ENCODE data around the gene CDC25B.

CDC25B gene
- long read RNA-seq, donor 1 = 0 reads
- long read RNA-seq, donor 2, partial matches to known transcripts = 0 of 3 reads
- long read RNA-seq, donor 2, other reads (novel, unspliced or antisense) = 0 of 3 reads
- long read RNA-seq, donor 3, partial matches to known transcripts = 0 of 4 reads
- long read RNA-seq, donor 3, other reads (novel, unspliced or antisense) = 0 of 4 reads
- long read RNA-seq, donor 4, partial matches to known transcripts = 16 of 17 reads
- long read RNA-seq, donor 4, other reads (novel, unspliced or antisense) = 0 of 17 reads
- long read RNA-seq, donor 5, partial matches to known transcripts = 0 of 2 reads
- long read RNA-seq, donor 5, other reads (novel, unspliced or antisense) = 0 of 2 reads
- long read RNA-seq, donor 6, partial matches to known transcripts = 0 of 2 reads
- long read RNA-seq, donor 6, other reads (novel, unspliced or antisense) = 0 of 2 reads
- long read RNA-seq, donor 7, partial matches to known transcripts = 24 of 29 reads
- long read RNA-seq, donor 7, other reads (novel, unspliced or antisense) = 0 of 29 reads
- long read RNA-seq, donor 8, transcript CDC25B-201 (16 exons, 3,597 nt) = major isoform, 5 of 6 reads
- long read RNA-seq, donor 8, partial matches to known transcripts = 0 of 6 reads
- long read RNA-seq, donor 8, other reads (novel, unspliced or antisense) = 0 of 6 reads

GRCh38 chr20:3795511-3796468 lies at the start of gene CDC25B:
Gene CDC25B (plus strand): TSS chr20:3796310. CDS start chr20:3796532, 222 bp downstream.
- peak; percentile 92 for DNase-seq

GRCh38 chr20:3747471-3747870 lies 48.6 kb upstream of the CDC25B start:
- DNase-seq = no peak

- no peak for DNase-seq
Measured at GRCh38 chr20:3748073-3748472, 48.0 kb upstream of the CDC25B start.

DNA sequence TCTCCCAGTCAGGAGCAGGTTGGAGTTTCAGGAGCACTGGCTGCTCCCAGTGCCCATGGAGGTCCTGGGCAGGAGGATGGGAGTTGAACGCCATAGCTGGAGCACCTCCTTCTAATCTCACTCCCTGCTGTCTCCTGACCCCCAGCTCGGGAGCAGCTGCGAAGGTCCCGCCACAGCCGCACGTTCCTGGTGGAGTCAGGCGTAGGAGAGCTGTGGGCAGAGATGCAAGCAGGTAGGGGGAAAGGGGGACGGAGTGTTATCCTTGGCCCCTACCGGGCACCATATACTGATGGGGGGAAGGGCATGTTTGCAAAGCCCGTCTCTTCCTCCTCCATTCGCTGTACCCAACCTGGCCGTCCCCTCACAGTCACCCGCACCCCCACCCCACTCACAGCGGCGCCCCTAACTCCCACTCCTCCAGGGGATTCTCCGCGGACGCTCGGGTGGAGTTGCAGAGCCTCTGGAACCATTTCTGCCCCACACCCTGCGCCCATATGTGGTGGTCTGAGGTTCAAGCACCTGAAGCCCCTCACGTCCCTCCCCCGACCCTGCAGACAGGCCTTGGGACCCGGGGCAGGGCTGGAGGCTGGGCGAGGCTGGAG lies 46.9 kb upstream of the CDC25B start:
- DNase-seq = no peak

DNA sequence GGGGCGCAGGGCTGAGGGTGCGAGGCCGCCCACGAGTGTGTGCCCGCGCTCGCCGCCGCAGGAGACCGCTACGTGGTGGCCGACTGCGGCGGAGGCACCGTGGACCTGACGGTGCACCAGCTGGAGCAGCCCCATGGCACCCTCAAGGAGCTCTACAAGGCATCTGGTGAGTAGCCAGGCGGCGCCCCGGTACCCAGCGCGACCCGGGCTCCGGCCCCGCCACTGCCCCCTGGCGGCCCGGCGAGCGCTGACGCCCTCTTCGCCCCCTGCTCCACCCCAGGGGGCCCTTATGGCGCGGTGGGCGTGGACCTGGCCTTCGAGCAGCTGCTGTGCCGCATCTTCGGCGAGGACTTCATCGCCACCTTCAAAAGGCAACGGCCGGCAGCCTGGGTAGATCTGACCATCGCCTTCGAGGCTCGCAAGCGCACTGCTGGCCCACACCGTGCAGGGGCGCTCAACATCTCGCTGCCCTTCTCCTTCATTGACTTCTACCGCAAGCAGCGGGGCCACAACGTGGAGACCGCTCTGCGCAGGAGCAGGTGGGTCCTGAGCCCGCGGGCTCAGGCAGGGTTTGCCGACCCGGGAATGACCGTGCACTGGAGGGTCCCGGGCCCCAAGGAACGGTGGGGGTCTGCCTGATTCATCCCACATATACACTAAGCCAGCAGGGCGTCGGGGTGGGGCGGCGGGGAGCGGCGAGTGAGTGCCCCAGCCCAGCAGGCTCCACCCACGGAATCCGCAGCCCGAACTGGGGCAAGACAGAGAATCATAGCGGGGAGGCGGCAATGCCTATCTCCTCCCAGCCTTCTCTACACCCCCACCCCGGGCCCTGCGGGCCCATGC lies 46.2 kb upstream of the CDC25B start:
- peak; percentile 63 for DNase-seq

- DNase-seq = no peak
Measured at GRCh38 chr20:3751305-3751674, 44.8 kb upstream of the CDC25B start.

DNA sequence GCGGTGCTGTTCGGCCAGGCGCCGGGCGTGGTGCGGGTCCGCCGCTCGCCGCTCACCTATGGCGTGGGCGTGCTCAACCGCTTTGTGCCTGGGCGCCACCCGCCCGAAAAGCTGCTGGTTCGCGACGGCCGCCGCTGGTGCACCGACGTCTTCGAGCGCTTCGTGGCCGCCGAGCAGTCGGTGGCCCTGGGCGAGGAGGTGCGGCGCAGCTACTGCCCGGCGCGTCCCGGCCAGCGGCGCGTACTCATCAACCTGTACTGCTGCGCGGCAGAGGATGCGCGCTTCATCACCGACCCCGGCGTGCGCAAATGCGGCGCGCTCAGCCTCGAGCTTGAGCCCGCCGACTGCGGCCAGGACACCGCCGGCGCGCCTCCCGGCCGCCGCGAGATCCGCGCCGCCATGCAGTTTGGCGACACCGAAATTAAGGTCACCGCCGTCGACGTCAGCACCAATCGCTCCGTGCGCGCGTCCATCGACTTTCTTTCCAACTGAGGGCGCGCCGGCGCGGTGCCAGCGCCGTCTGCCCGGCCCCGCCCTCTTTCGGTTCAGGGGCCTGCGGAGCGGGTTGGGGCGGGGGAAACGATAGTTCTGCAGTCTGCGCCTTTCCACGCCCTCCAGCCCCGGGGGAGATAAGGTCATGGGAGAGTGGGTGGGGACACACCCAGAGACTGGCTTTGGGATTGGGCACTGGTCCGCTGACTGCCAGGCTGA lies 44.3 kb upstream of the CDC25B start:
- DNase-seq = peak; percentile 67

GRCh38 chr20:3752386-3752759 lies 43.7 kb upstream of the CDC25B start:
- DNase-seq = no peak

DNA sequence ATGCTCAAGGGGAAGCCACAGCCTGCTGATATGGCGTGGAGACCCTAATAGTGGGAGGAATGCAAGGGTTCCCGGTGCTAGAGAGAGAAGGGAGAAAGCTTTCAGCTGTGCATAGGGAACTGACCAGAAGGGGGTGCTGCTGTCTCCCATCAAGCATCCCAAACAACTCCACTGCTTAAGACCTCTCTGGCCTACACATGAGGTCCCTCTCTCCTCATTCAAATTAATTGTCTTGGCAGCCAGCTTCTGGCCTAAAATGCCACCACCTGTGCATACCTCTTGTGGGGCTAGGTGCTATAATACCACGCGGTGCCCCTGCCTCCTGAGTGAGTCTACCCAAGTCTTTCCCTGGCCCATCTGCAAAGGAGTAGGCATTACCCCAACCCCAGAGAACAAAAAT lies 43.0 kb upstream of the CDC25B start:
- no peak for DNase-seq

GRCh38 chr20:3753501-3754275 lies 42.4 kb upstream of the CDC25B start:
- no peak for DNase-seq

DNA sequence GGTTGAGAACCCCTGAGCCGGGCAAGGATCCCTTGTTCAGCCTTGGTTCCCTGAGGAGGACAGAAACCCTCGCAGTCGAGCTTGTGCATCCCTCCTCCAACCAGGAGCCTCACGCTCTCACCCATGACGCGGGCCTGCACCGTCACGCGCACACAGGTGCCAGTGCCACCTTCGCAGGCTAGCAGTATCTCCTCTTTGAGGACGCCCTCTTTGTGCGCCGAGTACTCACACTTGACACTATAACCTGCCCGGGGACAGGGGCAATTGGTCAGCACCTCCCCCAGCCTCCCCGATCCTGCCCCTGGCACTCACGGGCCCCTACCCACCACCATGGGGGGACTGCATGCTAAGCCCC lies 41.9 kb upstream of the CDC25B start:
- no peak for DNase-seq

DNA sequence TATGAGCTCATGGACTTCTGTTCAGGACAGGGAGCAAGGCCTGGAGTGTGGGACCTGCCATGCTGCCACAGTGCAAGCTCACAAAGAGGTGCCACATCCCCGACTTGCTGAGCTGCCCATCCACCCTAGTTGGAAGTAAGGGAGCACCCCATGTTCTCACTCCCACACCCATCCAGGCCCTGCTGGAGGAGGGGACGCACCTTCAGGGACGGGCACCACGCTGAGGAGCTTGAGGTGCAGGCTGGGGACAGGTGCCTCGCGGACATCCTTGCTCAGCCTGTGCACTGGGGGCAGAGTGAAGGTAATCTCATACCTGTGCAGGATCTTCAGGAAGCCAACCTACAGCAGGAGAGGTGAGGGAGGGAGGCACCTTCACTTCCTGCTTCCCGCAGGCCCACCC lies 40.8 kb upstream of the CDC25B start:
- DNase-seq = no peak

DNA sequence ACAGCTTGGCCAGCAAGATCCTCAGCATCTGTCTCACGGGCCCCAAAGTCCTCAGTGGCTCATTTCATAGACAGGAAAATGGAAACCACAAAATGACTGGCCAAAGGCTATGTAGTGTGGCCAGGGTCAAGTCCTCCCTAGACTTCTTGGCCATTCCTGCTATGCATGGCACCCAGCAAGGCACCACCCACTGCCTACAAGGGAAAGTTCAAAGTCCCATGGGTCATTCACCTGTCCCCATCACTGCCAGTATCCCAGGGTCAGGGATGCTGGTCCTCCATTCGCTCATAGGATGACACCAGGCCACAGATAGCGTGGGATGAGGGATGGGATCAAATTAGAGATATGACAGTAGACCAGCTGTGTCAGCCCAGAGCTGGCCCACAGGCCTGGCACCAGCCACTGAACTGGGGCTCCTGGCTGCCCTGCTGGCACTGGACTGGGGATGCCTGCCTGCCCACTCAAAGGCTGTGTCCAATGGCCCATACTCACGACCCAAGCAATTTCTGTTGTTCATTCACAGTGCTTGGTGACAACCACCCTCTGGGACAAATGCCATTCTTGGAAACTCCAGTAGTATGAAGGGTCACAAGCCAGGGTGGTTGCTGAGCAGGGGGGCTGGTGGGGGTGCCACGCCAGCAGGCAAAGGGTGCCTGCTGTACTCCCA lies 40.2 kb upstream of the CDC25B start:
- no peak for DNase-seq

DNA sequence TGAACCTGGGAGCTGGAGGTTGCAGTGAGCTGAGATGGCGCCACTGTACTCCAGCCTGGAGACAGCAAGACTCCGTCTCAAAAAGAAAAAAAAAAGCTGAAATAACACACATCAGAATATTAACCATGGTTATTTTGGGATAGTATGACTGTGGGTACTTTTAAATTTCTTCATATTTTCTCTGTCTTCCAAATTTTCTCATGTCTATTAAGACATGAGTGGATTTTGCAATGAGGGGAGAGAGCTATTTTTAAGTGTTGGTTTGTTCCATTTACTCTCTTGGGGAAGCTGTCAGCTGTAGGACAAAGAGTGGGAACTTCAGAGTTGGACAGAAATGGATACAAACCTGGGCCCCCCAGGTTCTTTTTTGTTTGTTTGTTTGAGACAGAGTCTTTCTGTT lies 38.8 kb upstream of the CDC25B start:
- no peak for DNase-seq

GRCh38 chr20:3758566-3758965 lies 37.5 kb upstream of the CDC25B start:
- no peak for DNase-seq

DNA sequence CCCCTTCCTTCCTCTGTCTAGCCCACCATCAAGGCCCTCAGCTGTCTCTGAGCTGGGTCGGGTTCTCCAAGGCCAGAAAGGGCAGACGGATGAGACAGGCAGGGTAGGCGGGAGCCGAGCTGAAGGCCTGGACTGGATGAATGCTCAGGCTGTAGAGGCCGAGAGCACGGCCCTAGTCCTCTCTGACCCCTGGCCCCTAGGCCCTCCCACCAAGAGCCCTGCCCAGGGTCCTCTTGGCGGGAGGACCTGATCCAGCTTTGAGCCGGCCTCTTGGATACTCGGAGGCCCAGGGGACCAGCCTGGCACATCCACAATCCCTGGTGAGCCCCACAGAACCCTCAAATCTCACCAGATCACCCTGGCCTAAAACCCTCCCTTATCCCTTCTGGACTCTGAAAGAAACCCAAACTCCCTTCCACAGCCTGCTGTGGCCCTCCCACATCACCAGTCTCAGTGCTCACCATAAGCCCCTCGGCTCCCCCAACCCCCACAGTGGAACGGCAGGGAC lies 36.7 kb upstream of the CDC25B start:
- DNase-seq = no peak

GRCh38 chr20:3759884-3760283 lies 36.2 kb upstream of the CDC25B start:
- DNase-seq = no peak

GRCh38 chr20:3760655-3761348 lies 35.3 kb upstream of the CDC25B start:
- DNase-seq = no peak
